ENCODE measurements around the gene LRATD1. TPM values are rescaled to one million over a fixed set of nuclear protein-coding genes. Genes with fewer than 3 reads are reported as not detected.

The LRATD1 gene
- total and polyA plus RNA-seq, 10 of the 15 experiments (the other 5 are each of a cell fraction or from before 2014, with no cell fraction given), result 0.02 TPM; not detected in 9

DNA sequence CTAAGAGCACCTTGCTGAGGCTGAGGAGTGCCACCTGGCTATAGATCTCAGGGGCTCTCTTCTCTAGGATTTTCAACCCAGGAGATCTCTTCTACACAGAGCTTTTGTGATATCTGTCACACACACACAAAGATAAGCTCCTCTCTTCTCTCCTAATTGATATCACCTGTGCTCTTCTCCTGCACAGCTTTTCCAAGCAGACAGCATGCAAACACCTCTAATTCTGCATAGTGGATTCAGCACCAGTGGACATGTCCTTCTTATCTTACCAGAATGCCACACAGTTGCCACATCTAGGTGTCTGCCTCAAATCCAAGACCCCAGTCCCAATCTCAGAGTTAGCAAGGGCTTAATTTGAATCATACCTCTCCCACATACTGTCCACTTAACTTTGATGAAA is 43.9 kb downstream of the LRATD1 start:
- CTCF ChIA-PET, result no interaction called here
- H3K4me1 ChIP-seq (ENCODE audit: control insufficient read depth, insufficient read depth, low read length), result no peaks in the 10 kb centered on the region
- BruUV-seq (replicated peaks), result no TSS peak

DNA sequence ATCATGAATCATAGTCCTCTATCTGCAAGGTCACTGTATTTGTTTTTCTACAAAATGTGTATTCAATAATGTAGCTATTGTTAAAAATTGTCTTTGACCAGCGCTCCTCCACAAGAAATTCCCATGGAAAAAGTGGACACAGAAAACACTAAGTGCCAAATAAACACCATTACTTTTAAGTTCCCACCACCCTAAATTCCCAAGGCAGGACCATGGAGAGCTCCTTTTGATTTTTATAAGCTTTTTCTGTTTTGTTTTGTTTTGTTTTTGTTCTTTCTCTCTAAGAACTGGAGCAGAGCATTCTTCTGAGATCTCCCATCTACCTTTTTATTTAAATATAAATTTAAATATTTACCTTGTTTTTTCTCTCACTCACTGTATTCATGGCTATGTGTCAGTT is 44.5 kb downstream of the LRATD1 start:
- ChIA-PET CTCF (no interaction called here), POLR2A (no interaction called here), RAD21 (ENCODE audit: unreplicated experiment) (no interaction called here), SMC1A (ENCODE audit: uncharacterized antibody, unreplicated experiment) (interaction anchor here (0.8 to 1.5 kb wide), 3 partner anchors 10 to 23 kb away, joined by 3 to 4 read pairs (median 4); no protein-coding TSS in a partner anchor)
- no peaks in the 10 kb centered on the region for H3K79me2 ChIP-seq (ENCODE audit: control insufficient read depth, insufficient read depth, low read length)
- H3K9me3 ChIP-seq (replicated peaks; ENCODE audit: control insufficient read depth, insufficient read depth, low read length), result no peaks in the 10 kb centered on the region
- H3K4me2 ChIP-seq (ENCODE audit: control insufficient read depth, insufficient read depth), result no peak overlapping the region
- ATAC-seq, result no peak
- no peaks in the 10 kb centered on the region for H4K20me1 ChIP-seq (ENCODE audit: control insufficient read depth, insufficient read depth)
- in situ Hi-C loops (cut with MboI), result no loop called here
- BruUV-seq (replicated peaks), result no TSS peak
- H3K9ac ChIP-seq (ENCODE audit: control insufficient read depth, insufficient read depth, low read length), result no peak overlapping the region
- no peak for DNase-seq (ENCODE audit: low read depth, low spot score)
- H3K27ac ChIP-seq (ENCODE audit: control insufficient read depth, insufficient read depth), result no peak overlapping the region
- H3K4me3 ChIP-seq, result no peak overlapping the region
- H3K36me3 ChIP-seq (ENCODE audit: control insufficient read depth in 2 of 2, insufficient read depth in 2 of 2, low read length in 1 of 2), result no peaks in the 10 kb centered on the region
- TF ChIP-seq CBX3 (IDR thresholded peaks at IDR 0.05; ENCODE audit: borderline replicate concordance, low read depth) (no peak), CREM (IDR thresholded peaks at IDR 0.05; ENCODE audit: low read depth) (no peak), PKNOX1 (IDR thresholded peaks at IDR 0.05) (no peak), MEF2B (IDR thresholded peaks at IDR 0.05; ENCODE audit: partially characterized antibody, poor library complexity, severe bottlenecking) (no peak), EZH2 (IDR thresholded peaks at IDR 0.05; ENCODE audit: borderline replicate concordance, control insufficient read depth, low read depth, low read length) (no peak), MYC (IDR thresholded peaks at IDR 0.05; ENCODE audit: insufficient read depth, insufficient read length, insufficient replicate concordance, low read length, severe bottlenecking) (no peak), ATF2 (IDR thresholded peaks at IDR 0.05; ENCODE audit: low read length) (no peak)
- TF ChIP-seq, protein P1, sequence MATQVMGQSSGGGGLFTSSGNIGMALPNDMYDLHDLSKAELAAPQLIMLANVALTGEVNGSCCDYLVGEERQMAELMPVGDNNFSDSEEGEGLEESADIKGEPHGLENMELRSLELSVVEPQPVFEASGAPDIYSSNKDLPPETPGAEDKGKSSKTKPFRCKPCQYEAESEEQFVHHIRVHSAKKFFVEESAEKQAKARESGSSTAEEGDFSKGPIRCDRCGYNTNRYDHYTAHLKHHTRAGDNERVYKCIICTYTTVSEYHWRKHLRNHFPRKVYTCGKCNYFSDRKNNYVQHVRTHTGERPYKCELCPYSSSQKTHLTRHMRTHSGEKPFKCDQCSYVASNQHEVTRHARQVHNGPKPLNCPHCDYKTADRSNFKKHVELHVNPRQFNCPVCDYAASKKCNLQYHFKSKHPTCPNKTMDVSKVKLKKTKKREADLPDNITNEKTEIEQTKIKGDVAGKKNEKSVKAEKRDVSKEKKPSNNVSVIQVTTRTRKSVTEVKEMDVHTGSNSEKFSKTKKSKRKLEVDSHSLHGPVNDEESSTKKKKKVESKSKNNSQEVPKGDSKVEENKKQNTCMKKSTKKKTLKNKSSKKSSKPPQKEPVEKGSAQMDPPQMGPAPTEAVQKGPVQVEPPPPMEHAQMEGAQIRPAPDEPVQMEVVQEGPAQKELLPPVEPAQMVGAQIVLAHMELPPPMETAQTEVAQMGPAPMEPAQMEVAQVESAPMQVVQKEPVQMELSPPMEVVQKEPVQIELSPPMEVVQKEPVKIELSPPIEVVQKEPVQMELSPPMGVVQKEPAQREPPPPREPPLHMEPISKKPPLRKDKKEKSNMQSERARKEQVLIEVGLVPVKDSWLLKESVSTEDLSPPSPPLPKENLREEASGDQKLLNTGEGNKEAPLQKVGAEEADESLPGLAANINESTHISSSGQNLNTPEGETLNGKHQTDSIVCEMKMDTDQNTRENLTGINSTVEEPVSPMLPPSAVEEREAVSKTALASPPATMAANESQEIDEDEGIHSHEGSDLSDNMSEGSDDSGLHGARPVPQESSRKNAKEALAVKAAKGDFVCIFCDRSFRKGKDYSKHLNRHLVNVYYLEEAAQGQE (IDR thresholded peaks at IDR 0.05; ENCODE audit: low read depth, low read length), result peak; percentile 80
- H3K27me3 ChIP-seq (replicated peaks in 1 of 2; ENCODE audit: control insufficient read depth in 2 of 2, insufficient read depth in 2 of 2, low read length in 1 of 2), result no peaks in the 10 kb centered on the region
- FAIRE-seq, result peak; percentile 56
- 0% methylated on average over 1 of the region's 1 CpG for WGBS (ENCODE audit: insufficient coverage, insufficient replicate concordance, low lambda C conversion rate, missing lambda C conversion rate)
- intact Hi-C loops (cut with micrococcal nuclease; ENCODE audit: unreplicated experiment), result no loop called here
- H2AFZ ChIP-seq (ENCODE audit: control insufficient read depth, low read depth, low read length), result no peak overlapping the region
- no peaks in the 10 kb centered on the region for H3K4me1 ChIP-seq (ENCODE audit: control insufficient read depth, insufficient read depth, low read length)

More for the DNA sequence above, 43.9 kb downstream of the LRATD1 start:
- Histone ChIP-seq H2AFZ (ENCODE audit: control insufficient read depth, low read depth, low read length) (no peak overlapping the region), H3K36me3 (ENCODE audit: control insufficient read depth in 2 of 2, insufficient read depth in 2 of 2, low read length in 1 of 2) (no peaks in the 10 kb centered on the region), H3K27me3 (replicated peaks in 1 of 2; ENCODE audit: control insufficient read depth in 2 of 2, insufficient read depth in 2 of 2, low read length in 1 of 2) (no peaks in the 10 kb centered on the region), H3K9ac (ENCODE audit: control insufficient read depth, insufficient read depth, low read length) (no peak overlapping the region), H4K20me1 (ENCODE audit: control insufficient read depth, insufficient read depth) (no peaks in the 10 kb centered on the region), H3K27ac (ENCODE audit: control insufficient read depth, insufficient read depth) (no peak overlapping the region), H3K4me3 (no peak overlapping the region), H3K9me3 (replicated peaks; ENCODE audit: control insufficient read depth, insufficient read depth, low read length) (no peaks in the 10 kb centered on the region), H3K4me2 (ENCODE audit: control insufficient read depth, insufficient read depth) (no peak overlapping the region), H3K79me2 (ENCODE audit: control insufficient read depth, insufficient read depth, low read length) (no peaks in the 10 kb centered on the region)
- no peak for FAIRE-seq
- in situ Hi-C loops (cut with MboI), result no loop called here
- no peak for DNase-seq (ENCODE audit: low read depth, low spot score)
- RAD21 ChIA-PET (ENCODE audit: unreplicated experiment), result no interaction called here
- POLR2A ChIA-PET, result no interaction called here
- SMC1A ChIA-PET (ENCODE audit: uncharacterized antibody, unreplicated experiment), result interaction anchor here (0.8 to 1.5 kb wide), 2 partner anchors 10 to 23 kb away, joined by 3 to 4 read pairs; no protein-coding TSS in a partner anchor
- no peak for ATAC-seq
- TF ChIP-seq SUPT20H (IDR thresholded peaks at IDR 0.05; ENCODE audit: borderline replicate concordance, control insufficient read depth, low read depth, low read length), result no peak
- intact Hi-C loops (cut with micrococcal nuclease; ENCODE audit: unreplicated experiment), result no loop called here
